ENCODE measurements around the gene SIVA1. TPM values are rescaled to one million over a fixed set of nuclear protein-coding genes. Genes with fewer than 3 reads are reported as not detected.
A peak's percentile ranks its signal among the peaks of the same experiment; 100 is the strongest.

The SIVA1 gene
- total RNA-seq, 3 donors from 2014 or later (not counting 1 experiment from before 2014, with no cell fraction given), result 59.7 to 74.8 (median 59.8) TPM

- H3K9me3 Mint-ChIP-seq, result no peaks in the 10 kb centered on the region
- WGBS (ENCODE audit: insufficient coverage), result 78% methylated on average over 11 of the region's 13 CpGs
- H3K36me3 Mint-ChIP-seq, result no peaks in the 10 kb centered on the region
- no peak overlapping the region for H3K4me3 ChIP-seq (ENCODE audit: low read length)
- ATAC-seq (no peak), DNase-seq (no peak)
- no peaks in the 10 kb centered on the region for H3K27me3 Mint-ChIP-seq (ENCODE audit: low read depth in 2 of 2)
- H3K36me3 ChIP-seq (ENCODE audit: control insufficient read depth, insufficient read depth, low read length), result peaks cover 15% of the 10 kb centered on the region
- H3K4me1 Mint-ChIP-seq, result peaks cover 25 to 34% of the 10 kb centered on the region in 2 donors
- intact Hi-C loops (cut with micrococcal nuclease), result no loop called here
- H3K27ac Mint-ChIP-seq, result peak overlapping the region; percentile 90 to 97
- peak overlapping the region; percentile 84 for H3K27ac ChIP-seq (ENCODE audit: low read length)
- H3K4me1 ChIP-seq (ENCODE audit: control insufficient read depth, insufficient read depth, low read length), result peaks cover 37% of the 10 kb centered on the region
- TF ChIP-seq CTCF (IDR thresholded peaks at IDR 0.05), result no peak
- H3K27me3 ChIP-seq (ENCODE audit: control insufficient read depth, insufficient read depth, low read length), result no peaks in the 10 kb centered on the region
- peak overlapping the region; percentile 97 for H3K4me3 Mint-ChIP-seq
- H3K9me3 ChIP-seq (ENCODE audit: control insufficient read depth, insufficient read depth, low read length), result no peaks in the 10 kb centered on the region
Observed at GRCh38 chr14:104754213-104754851, 1.4 kb downstream of the SIVA1 start.

GRCh38 chr14:104755621-104756020 lies 2.7 kb downstream of the SIVA1 start:
- Histone ChIP-seq H3K36me3 (ENCODE audit: control insufficient read depth, insufficient read depth, low read length) (peaks cover 18% of the 10 kb centered on the region), H3K4me3 (ENCODE audit: low read length) (no peak overlapping the region), H3K4me1 (ENCODE audit: control insufficient read depth, insufficient read depth, low read length) (peaks cover 37% of the 10 kb centered on the region), H3K27me3 (ENCODE audit: control insufficient read depth, insufficient read depth, low read length) (no peaks in the 10 kb centered on the region), H3K27ac (ENCODE audit: low read length) (no peak overlapping the region), H3K9me3 (ENCODE audit: control insufficient read depth, insufficient read depth, low read length) (no peaks in the 10 kb centered on the region)
- DNase-seq, result no peak
- H3K27ac Mint-ChIP-seq, result no peak overlapping the region
- peaks cover 25 to 41% of the 10 kb centered on the region in 2 donors for H3K4me1 Mint-ChIP-seq
- H3K4me3 Mint-ChIP-seq, result no peak overlapping the region
- H3K27me3 Mint-ChIP-seq (ENCODE audit: low read depth in 2 of 2), result no peaks in the 10 kb centered on the region
- H3K9me3 Mint-ChIP-seq, result no peaks in the 10 kb centered on the region
- WGBS (ENCODE audit: insufficient coverage), result 89% methylated on average over 11 of the region's 11 CpGs
- no peak for ATAC-seq
- no peaks in the 10 kb centered on the region for H3K36me3 Mint-ChIP-seq
- TF ChIP-seq CTCF (IDR thresholded peaks at IDR 0.05), result no peak
- intact Hi-C loops (cut with micrococcal nuclease), result no loop called here

GRCh38 chr14:104756477-104757237 lies 3.7 kb downstream of the SIVA1 start:
- H3K27ac ChIP-seq (ENCODE audit: low read length), result no peak overlapping the region
- DNase-seq (no peak), ATAC-seq (no peak)
- no peaks in the 10 kb centered on the region for H3K27me3 Mint-ChIP-seq (ENCODE audit: low read depth in 2 of 2)
- no peak overlapping the region for H3K4me3 Mint-ChIP-seq
- intact Hi-C loops (cut with micrococcal nuclease), result no loop called here
- peaks cover 25 to 49% of the 10 kb centered on the region in 2 donors for H3K4me1 Mint-ChIP-seq
- H3K4me3 ChIP-seq (ENCODE audit: low read length), result no peak overlapping the region
- WGBS (ENCODE audit: insufficient coverage), result 67% methylated on average over 27 of the region's 27 CpGs
- H3K9me3 Mint-ChIP-seq, result no peaks in the 10 kb centered on the region
- TF ChIP-seq CTCF (IDR thresholded peaks at IDR 0.05), result no peak
- H3K9me3 ChIP-seq (ENCODE audit: control insufficient read depth, insufficient read depth, low read length), result no peaks in the 10 kb centered on the region
- H3K27ac Mint-ChIP-seq, result no peak overlapping the region
- peaks cover 18% of the 10 kb centered on the region for H3K36me3 ChIP-seq (ENCODE audit: control insufficient read depth, insufficient read depth, low read length)
- H3K36me3 Mint-ChIP-seq, result no peaks in the 10 kb centered on the region
- no peaks in the 10 kb centered on the region for H3K27me3 ChIP-seq (ENCODE audit: control insufficient read depth, insufficient read depth, low read length)
- peaks cover 37% of the 10 kb centered on the region for H3K4me1 ChIP-seq (ENCODE audit: control insufficient read depth, insufficient read depth, low read length)
